K562 (cell line): ENCODE data around the gene GPER1. TPM values are rescaled to one million over a fixed set of nuclear protein-coding genes. Genes with fewer than 3 reads are reported as not detected.

Experiments
- CBX2 ChIP-seq: fragments of 200-600 bp; sonication (generic); IDR thresholded peaks from one replicate; pipeline ENCODE4 v1.6.1; 2012; ENCODE audit warnings: mild to moderate bottlenecking, low read length, inconsistent platforms; ENCODE audit not compliant: insufficient read depth, poor library complexity, severe bottlenecking
- CCAR2 ChIP-seq: fragments of 200-400 bp; formaldehyde crosslinking; IDR thresholded peaks from 2 replicates; pipeline ENCODE4 v1.6.1; 2017; ENCODE audit warnings: mild to moderate bottlenecking, low read depth, low read length
- GATAD2B ChIP-seq: fragments of 450-650 bp; IDR thresholded peaks from 2 replicates; pipeline ENCODE4 v1.6.1; 2017; ENCODE audit warnings: mild to moderate bottlenecking, borderline replicate concordance
- ILF3 ChIP-seq: fragments of 450-650 bp; IDR thresholded peaks from 2 replicates; pipeline ENCODE4 v1.6.1; 2018; ENCODE audit warnings: antibody characterized with exemption, mild to moderate bottlenecking, moderate library complexity, borderline replicate concordance
- MYBL2 ChIP-seq, 2 experiments: fragments of 450-650 bp in 1 of 2; sonication (generic) in 1 of 2; formaldehyde crosslinking in 1 of 2; IDR thresholded peaks; 2 replicates each; pipeline versions ENCODE4 v1.6.1 to v1.8.1; 2017 to 2022; ENCODE audit warnings: borderline replicate concordance in 1 of 2, inconsistent platforms in 1 of 2, low read depth in 1 of 2, mild to moderate bottlenecking in 1 of 2, missing genetic modification reagents in 1 of 2, moderate library complexity in 1 of 2
- NR2C2 ChIP-seq, 2 experiments: fragments of 200-800 bp in 1 of 2; sonication (Bioruptor generic) in 1 of 2; sonication (generic) in 1 of 2; formaldehyde crosslinking in 1 of 2; IDR thresholded peaks; 2 replicates each; pipeline versions ENCODE4 v1.6.1 to v1.8.0; 2016 to 2022; ENCODE audit warnings: mild to moderate bottlenecking in 1 of 2, missing compliant biosample characterization in 1 of 2, missing genetic modification characterization in 1 of 2, missing genetic modification reagents in 1 of 2
- PHF8 ChIP-seq: fragments of 200-600 bp; sonication (generic); IDR thresholded peaks from 2 replicates; pipeline ENCODE4 v1.6.1; 2012; ENCODE audit warnings: mixed run types, mild to moderate bottlenecking, inconsistent platforms, low read length, moderate library complexity, borderline replicate concordance
- REST ChIP-seq, 2 experiments: fragments of 450-650 bp; formaldehyde crosslinking in 1 of 2; IDR thresholded peaks; 2 replicates each; pipeline versions ENCODE4 v1.4.0 to v1.6.1; 2014 to 2020; ENCODE audit warnings: mild to moderate bottlenecking in 2 of 2, borderline replicate concordance in 1 of 2, low read depth in 1 of 2
- TFAM ChIP-seq: fragments of 250-450 bp; sonication (Bioruptor Pico); conservative IDR thresholded peaks from 2 replicates; pipeline ENCODE4 v1.5.0; 2021; ENCODE audit warnings: mild to moderate bottlenecking, moderate library complexity
- polyA plus RNA-seq, 8 experiments: library from polyadenylated mRNA; depleted of rRNA in 4 of 8; stranded (reverse) in 5 of 8; unstranded in 3 of 8; fragments of >200 nt; fragmentation: Nextera tagmentation in 2 of 8; fragmentation: Illumina TruSeq in 1 of 8; extraction: Ambion mirVana in 2 of 8; extraction: Trizol in 1 of 8; gene quantifications; 2 replicates each; pipeline versions ENCODE4 v1.2.1 to v1.2.3, GENCODE V29; 2011 to 2014; ENCODE audit warnings: inconsistent platforms in 1 of 8, missing spikeins in 1 of 8
- total RNA-seq, 7 experiments: library from RNA; depleted of rRNA in 6 of 7; stranded (reverse); fragments of >200 nt in 6 of 7; fragmentation: Illumina TruSeq in 2 of 7; extraction: Trizol in 2 of 7; gene quantifications; 2 replicates each; pipeline versions ENCODE4 v1.2.1 to v1.2.3, GENCODE V29; 2011 to 2021; ENCODE audit warnings: low replicate concordance in 1 of 7
- TF ChIP-seq, protein P1 (sequence below): fragments of 450-650 bp; formaldehyde crosslinking; IDR thresholded peaks from 2 replicates; pipeline ENCODE4 v1.4.0; 2022; ENCODE audit warnings: mild to moderate bottlenecking, moderate library complexity

GPER1 gene
- total and polyA plus RNA-seq, 9 of the 15 experiments (the other 6 are each of a cell fraction or from before 2014, with no cell fraction given) = 0.04 to 0.09 (median 0.08) TPM; not detected in 6

- peak; percentile 14; the same call in 1 of the 2 replicates for TF ChIP-seq REST (IDR thresholded peaks at IDR 0.05; ENCODE audit: borderline replicate concordance)
- TF ChIP-seq REST (CRISPR knock-in tag; IDR thresholded peaks at IDR 0.05; ENCODE audit: low read depth) = no peak
- peak; percentile 40; the same call in 1 of the 2 replicates for TF ChIP-seq PHF8
- TF ChIP-seq CCAR2 = no peak
- TF ChIP-seq, protein P1, sequence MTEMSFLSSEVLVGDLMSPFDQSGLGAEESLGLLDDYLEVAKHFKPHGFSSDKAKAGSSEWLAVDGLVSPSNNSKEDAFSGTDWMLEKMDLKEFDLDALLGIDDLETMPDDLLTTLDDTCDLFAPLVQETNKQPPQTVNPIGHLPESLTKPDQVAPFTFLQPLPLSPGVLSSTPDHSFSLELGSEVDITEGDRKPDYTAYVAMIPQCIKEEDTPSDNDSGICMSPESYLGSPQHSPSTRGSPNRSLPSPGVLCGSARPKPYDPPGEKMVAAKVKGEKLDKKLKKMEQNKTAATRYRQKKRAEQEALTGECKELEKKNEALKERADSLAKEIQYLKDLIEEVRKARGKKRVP (CRISPR knock-in tag) = no peak
- no peak; the same call in 1 of the 2 replicates for TF ChIP-seq GATAD2B
- no peak for TF ChIP-seq TFAM
- TF ChIP-seq NR2C2 (CRISPR knock-in tag; IDR thresholded peaks at IDR 0.05) = no peak
- peak; percentile 67; the same call in 1 of the 2 replicates for TF ChIP-seq NR2C2 (tag; IDR thresholded peaks at IDR 0.05)
- no peak for TF ChIP-seq ILF3
- TF ChIP-seq CBX2 = no peak
- TF ChIP-seq MYBL2 (IDR thresholded peaks at IDR 0.05; ENCODE audit: low read depth) = no peak
- no peak for TF ChIP-seq MYBL2 (CRISPR knock-in tag; IDR thresholded peaks at IDR 0.05; ENCODE audit: borderline replicate concordance)
Measured at GRCh38 chr7:1044189-1045068, 43.5 kb upstream of the GPER1 start, which contains the start of gene GPR146 (continued).
